A549 (cell line): ENCODE measurements around the gene DLX1. TPM values are rescaled to one million over a fixed set of nuclear protein-coding genes. Genes with fewer than 3 reads are reported as not detected.

Experiments
- ATAC-seq, 2 experiments: fragments of 200-7000 bp in 1 of 2; fragments of >200 bp in 1 of 2; cut with Nextera tagmentation in 1 of 2; cut with Tn5 transposase in 1 of 2; 3 replicates each; pipeline versions ENCODE4 v1.8.0 to v1.9.1; 2018 to 2020; ENCODE audit warnings: mild to moderate bottlenecking in 1 of 2, moderate library complexity in 1 of 2
- CTCF ChIA-PET: fragments of 300-600 bp; sonication (Branson Sonifier 250); formaldehyde crosslinking; extraction: SDS; loops from one replicate; lab custom pipeline; 2021; ENCODE audit warnings: antibody characterized with exemption, inconsistent platforms; lab: Yijun Ruan, JAX
- POLR2A ChIA-PET: fragments of 350-600 bp; formaldehyde crosslinking; extraction: SDS; loops from one replicate; lab custom pipeline; 2021; ENCODE audit warnings: antibody characterized with exemption, inconsistent platforms; lab: Yijun Ruan, JAX
- DNase-seq, 2 experiments: peaks; one replicate each; pipeline versions ENCODE4 v3.0.0 to v3.0.0-alpha.2; 2011 to 2016; ENCODE audit warnings: low read depth in 1 of 2, low spot score in 1 of 2
- FAIRE-seq: peaks from 2 replicates; lab custom pipeline; 2011; peaks lifted over from hg19 to GRCh38; lab: Jason Lieb, UNC
- H3K27ac ChIP-seq, 2 experiments: fragments of >200 bp; sonication (Bioruptor Twin); formaldehyde crosslinking; 3 replicates each; pipeline ENCODE4 v1.5.1; 2016 to 2017
- H3K4me1 ChIP-seq: fragments of >200 bp; sonication (Bioruptor Twin); formaldehyde crosslinking; 3 replicates; pipeline ENCODE4 v1.6.1; 2016
- H3K4me2 ChIP-seq: fragments of >200 bp; sonication (Bioruptor Twin); formaldehyde crosslinking; 3 replicates; pipeline ENCODE4 v1.6.1; 2016
- H3K4me3 ChIP-seq: fragments of >200 bp; sonication (Bioruptor Twin); formaldehyde crosslinking; 3 replicates; pipeline ENCODE4 v1.5.1; 2016
- H3K9me3 ChIP-seq: fragments of >200 bp; sonication (Bioruptor Twin); formaldehyde crosslinking; 3 replicates; pipeline ENCODE4 v1.6.1; 2016
- BHLHE40 ChIP-seq: IDR thresholded peaks from 2 replicates; pipeline ENCODE4 v1.6.1; 2012; ENCODE audit warnings: low read depth, low read length, inconsistent platforms
- CBX2 ChIP-seq: fragments of 200-600 bp; sonication (generic); IDR thresholded peaks from 2 replicates; pipeline ENCODE4 v1.6.1; 2016; ENCODE audit warnings: low read depth, mild to moderate bottlenecking, borderline replicate concordance
- CEBPB ChIP-seq, 2 experiments: fragments of >200 bp in 1 of 2; sonication (Bioruptor Twin) in 1 of 2; formaldehyde crosslinking in 1 of 2; IDR thresholded peaks; 2 replicates each; pipeline ENCODE4 v1.6.1; 2012 to 2016
- CHD4 ChIP-seq: fragments of 200-600 bp; sonication (generic); IDR thresholded peaks from 2 replicates; pipeline ENCODE4 v1.6.1; 2016; ENCODE audit warnings: antibody characterized with exemption, mild to moderate bottlenecking, borderline replicate concordance
- ELK1 ChIP-seq: fragments of 150-350 bp; IDR thresholded peaks from 2 replicates; pipeline ENCODE4 v1.6.1; 2014; ENCODE audit warnings: low read depth, mild to moderate bottlenecking, low read length
- ESRRA ChIP-seq: fragments of 150-350 bp; IDR thresholded peaks from 2 replicates; pipeline ENCODE4 v1.6.1; 2014; ENCODE audit warnings: mild to moderate bottlenecking, low read length, borderline replicate concordance
- GATA3 ChIP-seq: IDR thresholded peaks from 2 replicates; pipeline ENCODE4 v1.6.1; 2012; ENCODE audit warnings: borderline replicate concordance
- HES2 ChIP-seq: fragments of >200 bp; sonication (Bioruptor Twin); formaldehyde crosslinking; IDR thresholded peaks from 2 replicates; pipeline ENCODE4 v1.6.1; 2016
- HEYL ChIP-seq: fragments of 250-450 bp; sonication (Bioruptor Pico); IDR thresholded peaks from 2 replicates; pipeline ENCODE4 v1.8.0; 2021; ENCODE audit warnings: mild to moderate bottlenecking, moderate library complexity
- HMGXB4 ChIP-seq: fragments of 250-450 bp; sonication (Bioruptor Pico); IDR thresholded peaks from 2 replicates; pipeline ENCODE4 v1.5.0; 2021; ENCODE audit warnings: mild to moderate bottlenecking, moderate library complexity, borderline replicate concordance
- KDM1A ChIP-seq: fragments of 200-600 bp; sonication (generic); IDR thresholded peaks from 2 replicates; pipeline ENCODE4 v1.6.1; 2016; ENCODE audit warnings: low read depth, mild to moderate bottlenecking
- KDM5A ChIP-seq: fragments of 200-600 bp; sonication (generic); IDR thresholded peaks from 2 replicates; pipeline ENCODE4 v1.6.1; 2016; ENCODE audit warnings: antibody characterized with exemption, mild to moderate bottlenecking
- NFE2L2 ChIP-seq: fragments of 150-350 bp; conservative IDR thresholded peaks from 2 replicates; pipeline ENCODE4 v1.6.1; 2014; ENCODE audit warnings: low read length
- PBX3 ChIP-seq: IDR thresholded peaks from 2 replicates; pipeline ENCODE4 v1.6.1; 2012
- PHF8 ChIP-seq: fragments of 200-600 bp; sonication (generic); IDR thresholded peaks from 2 replicates; pipeline ENCODE4 v1.6.1; 2016; ENCODE audit warnings: low read depth, mild to moderate bottlenecking, antibody characterized with exemption, moderate library complexity, borderline replicate concordance
- POLR2A ChIP-seq: IDR thresholded peaks from 2 replicates; pipeline ENCODE4 v1.6.1; 2012; ENCODE audit warnings: mild to moderate bottlenecking, low read length
- RAD21 ChIP-seq, 2 experiments: fragments of >200 bp in 1 of 2; sonication (Bioruptor Twin) in 1 of 2; formaldehyde crosslinking in 1 of 2; IDR thresholded peaks in 1 of 2; conservative IDR thresholded peaks in 1 of 2; 2 replicates in 1 of 2; 3 replicates in 1 of 2; pipeline ENCODE4 v1.6.1; 2012 to 2018; ENCODE audit warnings: inconsistent platforms in 1 of 2
- RCOR1 ChIP-seq: fragments of 150-350 bp; IDR thresholded peaks from 2 replicates; pipeline ENCODE4 v1.6.1; 2014; ENCODE audit warnings: antibody characterized with exemption, low read length, low read depth
- REST ChIP-seq: fragments of 200-600 bp; sonication (generic); IDR thresholded peaks from 2 replicates; pipeline ENCODE4 v1.6.1; 2016; ENCODE audit warnings: antibody characterized with exemption, mild to moderate bottlenecking, moderate library complexity
- RFX5 ChIP-seq: fragments of 450-650 bp; IDR thresholded peaks from 2 replicates; pipeline ENCODE4 v1.7.1; 2014; ENCODE audit warnings: antibody characterized with exemption, mild to moderate bottlenecking, moderate library complexity
- ZFP36 ChIP-seq: fragments of 450-650 bp; IDR thresholded peaks from 2 replicates; pipeline ENCODE4 v1.6.1; 2014; ENCODE audit warnings: borderline replicate concordance; ENCODE audit not compliant: partially characterized antibody
- WGBS: methylation state at CpG from one replicate; pipeline ENCODE4 v1.1.6; 2017; ENCODE audit errors: missing lambda C conversion rate; 5-methylcytosine and 5-hydroxymethylcytosine counted together
- polyA plus RNA-seq, 4 experiments: library from polyadenylated mRNA; depleted of rRNA in 3 of 4; stranded (reverse); fragments of >200 nt; fragmentation: RNase III in 1 of 4; extraction: RNeasy Plus Mini Kit Qiagen cat#74134 plus additional on column Dnase treatment in 1 of 4; gene quantifications; 2 replicates in 3 of 4; 3 replicates in 1 of 4; pipeline ENCODE4 v1.2.3, GENCODE V29; 2011 to 2017

DLX1 gene
- polyA plus RNA-seq, 2 of the 4 experiments (the other 2 are of a cell fraction), result 1.1 to 2.5 TPM

GRCh38 chr2:172040311-172040710 lies 45.0 kb upstream of the DLX1 start:
- FAIRE-seq (no peak), ATAC-seq (no peak), DNase-seq (no peak)
- Histone ChIP-seq H3K27ac (no peak overlapping the region), H3K4me3 (no peak overlapping the region), H3K4me2 (no peak overlapping the region), H3K9me3 (no peaks in the 10 kb centered on the region), H3K4me1 (peaks cover 10% of the 10 kb centered on the region; the same call in 2 of the 3 replicates)
- CTCF ChIA-PET, result no interaction called here
- TF ChIP-seq CEBPB (IDR thresholded peaks at IDR 0.05) (no peak), REST (no peak), KDM1A (no peak), ESRRA (no peak), RAD21 (conservative IDR thresholded peaks at IDR 0.05 in 1 of 2, IDR thresholded peaks at IDR 0.05 in 1 of 2) (no peak), POLR2A (no peak), HMGXB4 (CRISPR knock-in tag) (no peak), HES2 (no peak)
- POLR2A ChIA-PET, result no interaction called here
- 76% methylated on average over 6 of the region's 6 CpGs for WGBS

GRCh38 chr2:172046080-172046678 lies 39.1 kb upstream of the DLX1 start:
- 29% methylated on average over 1 of the region's 1 CpG for WGBS
- ChIA-PET POLR2A (no interaction called here), CTCF (no interaction called here)
- H3K4me3 ChIP-seq, result no peak overlapping the region
- no peaks in the 10 kb centered on the region for H3K9me3 ChIP-seq
- no peak overlapping the region for H3K4me2 ChIP-seq
- ATAC-seq (no peak), DNase-seq (no peak), FAIRE-seq (no peak)
- no peak overlapping the region for H3K27ac ChIP-seq
- peaks cover 6% of the 10 kb centered on the region; the same call in 2 of the 3 replicates for H3K4me1 ChIP-seq
- TF ChIP-seq CBX2 (no peak), PHF8 (no peak), HEYL (CRISPR knock-in tag) (no peak), HMGXB4 (CRISPR knock-in tag) (no peak), NFE2L2 (no peak), ESRRA (no peak), BHLHE40 (no peak), ELK1 (no peak), GATA3 (no peak), REST (no peak), CHD4 (no peak), RFX5 (no peak), ZFP36 (no peak), POLR2A (no peak), RCOR1 (no peak), PBX3 (no peak), KDM5A (no peak)
